HEK293 (cell line): ENCODE data around the gene THRAP3.

ENCODE experiments used
- BCL6B ChIP-seq: fragments of 450-650 bp; formaldehyde crosslinking; IDR thresholded peaks from 2 replicates; pipeline ENCODE4 v1.5.1; 2017; ENCODE audit warnings: missing biosample characterization, missing genetic modification characterization
- EGR2 ChIP-seq: fragments of 450-650 bp; formaldehyde crosslinking; IDR thresholded peaks from 2 replicates; pipeline ENCODE4 v1.5.1; 2016; ENCODE audit warnings: low read depth, missing biosample characterization, missing genetic modification characterization
- ELK4 ChIP-seq: IDR thresholded peaks from 2 replicates; pipeline ENCODE4 v1.6.1; 2011; ENCODE audit warnings: mild to moderate bottlenecking, low read depth, low read length, borderline replicate concordance
- GLI2 ChIP-seq: fragments of 450-650 bp; formaldehyde crosslinking; IDR thresholded peaks from 2 replicates; pipeline ENCODE4; 2017; ENCODE audit warnings: missing biosample characterization, missing genetic modification characterization, low read depth, borderline replicate concordance
- GLIS1 ChIP-seq: fragments of 450-650 bp; formaldehyde crosslinking; IDR thresholded peaks from 2 replicates; pipeline ENCODE4 v1.5.1; 2016; ENCODE audit warnings: missing biosample characterization, missing genetic modification characterization
- HOXC10 ChIP-seq: sonication (generic); formaldehyde crosslinking; IDR thresholded peaks from 2 replicates; pipeline ENCODE4 v1.8.1; 2023; ENCODE audit warnings: mild to moderate bottlenecking, missing genetic modification reagents
- MZF1 ChIP-seq: fragments of 450-650 bp; formaldehyde crosslinking; IDR thresholded peaks from 2 replicates; pipeline ENCODE4 v1.5.1; 2017; ENCODE audit warnings: missing biosample characterization, missing genetic modification characterization, borderline replicate concordance
- SCRT1 ChIP-seq: fragments of 450-650 bp; formaldehyde crosslinking; IDR thresholded peaks from 2 replicates; pipeline ENCODE4 v1.5.1; 2016; ENCODE audit warnings: missing biosample characterization, missing genetic modification characterization, borderline replicate concordance
- SP2 ChIP-seq: fragments of 450-650 bp; formaldehyde crosslinking; IDR thresholded peaks from 2 replicates; pipeline ENCODE4 v1.5.1; 2016; ENCODE audit warnings: missing biosample characterization, missing genetic modification characterization
- SP3 ChIP-seq: fragments of 450-650 bp; formaldehyde crosslinking; IDR thresholded peaks from 2 replicates; pipeline ENCODE4 v1.5.1; 2016; ENCODE audit warnings: missing biosample characterization, missing genetic modification characterization
- ZBTB1 ChIP-seq: fragments of 450-650 bp; formaldehyde crosslinking; IDR thresholded peaks from 2 replicates; pipeline ENCODE4 v1.5.1; 2016; ENCODE audit warnings: missing biosample characterization, missing genetic modification characterization
- ZBTB6 ChIP-seq: fragments of 450-650 bp; formaldehyde crosslinking; IDR thresholded peaks from 2 replicates; pipeline ENCODE4 v1.5.1; 2017; ENCODE audit warnings: missing biosample characterization, missing genetic modification characterization
- ZBTB7A ChIP-seq: fragments of 450-650 bp; formaldehyde crosslinking; IDR thresholded peaks from 2 replicates; pipeline ENCODE4 v1.5.1; 2016; ENCODE audit warnings: low read depth, missing biosample characterization, missing genetic modification characterization
- ZBTB8A ChIP-seq: fragments of 450-650 bp; formaldehyde crosslinking; IDR thresholded peaks from 2 replicates; pipeline ENCODE4 v1.5.1; 2016; ENCODE audit warnings: missing biosample characterization, missing genetic modification characterization
- ZEB2 ChIP-seq: fragments of 450-650 bp; formaldehyde crosslinking; IDR thresholded peaks from 2 replicates; pipeline ENCODE4 v1.5.1; 2016; ENCODE audit warnings: missing biosample characterization, missing genetic modification characterization
- ZFP37 ChIP-seq: fragments of 450-650 bp; formaldehyde crosslinking; IDR thresholded peaks from 2 replicates; pipeline ENCODE4 v1.5.1; 2016; ENCODE audit warnings: missing biosample characterization, missing genetic modification characterization
- ZNF146 ChIP-seq: fragments of 450-650 bp; formaldehyde crosslinking; IDR thresholded peaks from 2 replicates; pipeline ENCODE4 v1.5.1; 2016; ENCODE audit warnings: missing biosample characterization, missing genetic modification characterization
- ZNF155 ChIP-seq: fragments of 450-650 bp; formaldehyde crosslinking; IDR thresholded peaks from 2 replicates; pipeline ENCODE4 v1.5.1; 2016; ENCODE audit warnings: missing biosample characterization, missing genetic modification characterization
- ZNF354C ChIP-seq: fragments of 450-650 bp; formaldehyde crosslinking; IDR thresholded peaks from 2 replicates; pipeline ENCODE4 v1.5.1; 2016; ENCODE audit warnings: missing biosample characterization, missing genetic modification characterization, low read depth, borderline replicate concordance
- ZNF423 ChIP-seq: fragments of 450-650 bp; formaldehyde crosslinking; IDR thresholded peaks from 2 replicates; pipeline ENCODE4 v1.5.1; 2016; ENCODE audit warnings: missing biosample characterization, missing genetic modification characterization
- ZNF426 ChIP-seq: fragments of 450-650 bp; formaldehyde crosslinking; IDR thresholded peaks from 2 replicates; pipeline ENCODE4 v1.5.1; 2017; ENCODE audit warnings: missing biosample characterization, missing genetic modification characterization, mild to moderate bottlenecking, inconsistent platforms, moderate library complexity
- ZNF558 ChIP-seq: fragments of 450-650 bp; formaldehyde crosslinking; IDR thresholded peaks from 2 replicates; pipeline ENCODE4 v1.5.1; 2016; ENCODE audit warnings: missing biosample characterization, missing genetic modification characterization
- ZNF571 ChIP-seq: fragments of 450-650 bp; formaldehyde crosslinking; IDR thresholded peaks from 2 replicates; pipeline ENCODE4 v1.5.0; 2017; ENCODE audit warnings: missing biosample characterization, missing genetic modification characterization
- ZNF626 ChIP-seq: fragments of 450-650 bp; sonication (Bioruptor Pico); formaldehyde crosslinking; IDR thresholded peaks from 2 replicates; pipeline ENCODE4 v1.5.1; 2018; ENCODE audit warnings: missing biosample characterization, missing genetic modification characterization, inconsistent platforms
- ZNF658 ChIP-seq: fragments of 450-650 bp; formaldehyde crosslinking; IDR thresholded peaks from 2 replicates; pipeline ENCODE4; 2016; ENCODE audit warnings: missing biosample characterization, missing genetic modification characterization
- ZNF664 ChIP-seq: fragments of 450-650 bp; formaldehyde crosslinking; IDR thresholded peaks from 2 replicates; pipeline ENCODE4 v1.5.1; 2016; ENCODE audit warnings: missing biosample characterization, missing genetic modification characterization
- ZNF670 ChIP-seq: fragments of 450-650 bp; formaldehyde crosslinking; IDR thresholded peaks from 2 replicates; pipeline ENCODE4 v1.5.1; 2016; ENCODE audit warnings: missing biosample characterization, missing genetic modification characterization, low read depth
- ZNF776 ChIP-seq: fragments of 450-650 bp; formaldehyde crosslinking; IDR thresholded peaks from 2 replicates; pipeline ENCODE4 v1.5.0; 2017; ENCODE audit warnings: missing biosample characterization, missing genetic modification characterization, borderline replicate concordance
- ZNF777 ChIP-seq: fragments of 450-650 bp; formaldehyde crosslinking; IDR thresholded peaks from 2 replicates; pipeline ENCODE4 v1.5.1; 2017; ENCODE audit warnings: missing biosample characterization, missing genetic modification characterization, borderline replicate concordance
- ZNF791 ChIP-seq: fragments of 450-650 bp; formaldehyde crosslinking; IDR thresholded peaks from 2 replicates; pipeline ENCODE4 v1.5.1; 2016; ENCODE audit warnings: missing biosample characterization, missing genetic modification characterization
- ZNF792 ChIP-seq: fragments of 450-650 bp; formaldehyde crosslinking; IDR thresholded peaks from 2 replicates; pipeline ENCODE4 v1.5.1; 2016; ENCODE audit warnings: missing biosample characterization, missing genetic modification characterization
- TF ChIP-seq, protein P1 (sequence below): fragments of 450-650 bp; formaldehyde crosslinking; IDR thresholded peaks from 2 replicates; pipeline ENCODE4 v1.5.1; 2016; ENCODE audit warnings: missing biosample characterization, missing genetic modification characterization
- TF ChIP-seq, protein P2 (sequence below): sonication (generic); formaldehyde crosslinking; IDR thresholded peaks from 2 replicates; pipeline ENCODE4 v1.8.1; 2022; ENCODE audit warnings: mild to moderate bottlenecking, moderate library complexity, missing genetic modification reagents
- TF ChIP-seq, protein P3 (sequence below): fragments of 450-650 bp; formaldehyde crosslinking; IDR thresholded peaks from 2 replicates; pipeline ENCODE4 v1.5.1; 2016; ENCODE audit warnings: missing biosample characterization, missing genetic modification characterization

The THRAP3 gene

DNA sequence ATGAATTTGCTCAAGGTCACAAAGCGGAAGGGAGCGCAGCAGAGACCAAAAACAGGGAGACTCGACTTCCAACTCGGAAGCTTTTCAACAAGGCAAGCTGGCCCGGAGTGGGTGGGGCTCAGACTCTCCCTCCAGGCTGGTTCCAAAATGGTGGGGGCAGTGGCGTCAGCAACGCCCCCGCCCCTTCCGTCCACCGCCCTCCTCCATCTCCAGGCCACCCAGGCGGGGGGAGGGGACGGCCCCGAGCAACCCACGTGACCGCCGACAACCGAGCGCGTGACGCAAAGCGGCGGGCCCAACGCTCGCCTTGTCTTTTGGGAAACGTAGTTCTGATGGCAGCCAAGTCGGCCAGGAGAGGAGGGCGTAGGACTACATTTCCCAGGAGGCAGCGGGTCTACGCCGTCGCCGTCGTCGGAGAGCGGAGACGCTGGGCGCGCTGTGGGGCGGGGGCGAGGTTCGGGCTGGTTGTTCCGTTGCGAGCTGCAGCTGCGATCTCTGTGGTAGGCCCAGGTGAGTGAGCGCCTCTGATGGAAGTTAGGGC, at the start of gene THRAP3 (continued):
- no peak for TF ChIP-seq MZF1 (tag by site-specific recombination)
- TF ChIP-seq ZBTB1 (tag by site-specific recombination), result no peak
- TF ChIP-seq ZNF670 (tag by site-specific recombination), result no peak
- TF ChIP-seq ZBTB6 (tag by site-specific recombination), result 0 out of 2 replicates have a peak, but pooled peaks have one; percentile 18
- TF ChIP-seq ZNF155 (tag by site-specific recombination), result no peak
- TF ChIP-seq, protein P1, sequence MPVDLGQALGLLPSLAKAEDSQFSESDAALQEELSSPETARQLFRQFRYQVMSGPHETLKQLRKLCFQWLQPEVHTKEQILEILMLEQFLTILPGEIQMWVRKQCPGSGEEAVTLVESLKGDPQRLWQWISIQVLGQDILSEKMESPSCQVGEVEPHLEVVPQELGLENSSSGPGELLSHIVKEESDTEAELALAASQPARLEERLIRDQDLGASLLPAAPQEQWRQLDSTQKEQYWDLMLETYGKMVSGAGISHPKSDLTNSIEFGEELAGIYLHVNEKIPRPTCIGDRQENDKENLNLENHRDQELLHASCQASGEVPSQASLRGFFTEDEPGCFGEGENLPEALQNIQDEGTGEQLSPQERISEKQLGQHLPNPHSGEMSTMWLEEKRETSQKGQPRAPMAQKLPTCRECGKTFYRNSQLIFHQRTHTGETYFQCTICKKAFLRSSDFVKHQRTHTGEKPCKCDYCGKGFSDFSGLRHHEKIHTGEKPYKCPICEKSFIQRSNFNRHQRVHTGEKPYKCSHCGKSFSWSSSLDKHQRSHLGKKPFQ (tag by site-specific recombination), result no peak
- TF ChIP-seq ZNF571 (tag by site-specific recombination), result no peak
- no peak for TF ChIP-seq ELK4
- TF ChIP-seq ZNF558, result peak; percentile 55; the same call in 1 of the 2 replicates
- peak; percentile 84 for TF ChIP-seq GLIS1 (tag by site-specific recombination)
- TF ChIP-seq ZFP37 (tag by site-specific recombination), result no peak
- no peak for TF ChIP-seq ZNF423 (tag by site-specific recombination)
- TF ChIP-seq ZNF777 (tag by site-specific recombination), result no peak
- TF ChIP-seq, protein P2, sequence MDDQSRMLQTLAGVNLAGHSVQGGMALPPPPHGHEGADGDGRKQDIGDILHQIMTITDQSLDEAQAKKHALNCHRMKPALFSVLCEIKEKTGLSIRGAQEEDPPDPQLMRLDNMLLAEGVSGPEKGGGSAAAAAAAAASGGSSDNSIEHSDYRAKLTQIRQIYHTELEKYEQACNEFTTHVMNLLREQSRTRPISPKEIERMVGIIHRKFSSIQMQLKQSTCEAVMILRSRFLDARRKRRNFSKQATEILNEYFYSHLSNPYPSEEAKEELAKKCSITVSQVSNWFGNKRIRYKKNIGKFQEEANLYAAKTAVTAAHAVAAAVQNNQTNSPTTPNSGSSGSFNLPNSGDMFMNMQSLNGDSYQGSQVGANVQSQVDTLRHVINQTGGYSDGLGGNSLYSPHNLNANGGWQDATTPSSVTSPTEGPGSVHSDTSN (CRISPR knock-in tag), result no peak; the same call in 1 of the 2 replicates
- no peak for TF ChIP-seq HOXC10 (CRISPR knock-in tag)
- no peak for TF ChIP-seq ZNF146 (tag by site-specific recombination)
- peak; percentile 74; the same call in 1 of the 2 replicates for TF ChIP-seq ZBTB8A
- no peak for TF ChIP-seq BCL6B (tag by site-specific recombination)
- TF ChIP-seq ZNF664 (tag by site-specific recombination), result no peak
- no peak for TF ChIP-seq ZNF776 (tag by site-specific recombination)
- TF ChIP-seq ZNF626 (tag by site-specific recombination), result no peak
- TF ChIP-seq ZNF791 (tag by site-specific recombination), result no peak
- TF ChIP-seq ZNF792 (tag by site-specific recombination), result no peak
- TF ChIP-seq, protein P3, sequence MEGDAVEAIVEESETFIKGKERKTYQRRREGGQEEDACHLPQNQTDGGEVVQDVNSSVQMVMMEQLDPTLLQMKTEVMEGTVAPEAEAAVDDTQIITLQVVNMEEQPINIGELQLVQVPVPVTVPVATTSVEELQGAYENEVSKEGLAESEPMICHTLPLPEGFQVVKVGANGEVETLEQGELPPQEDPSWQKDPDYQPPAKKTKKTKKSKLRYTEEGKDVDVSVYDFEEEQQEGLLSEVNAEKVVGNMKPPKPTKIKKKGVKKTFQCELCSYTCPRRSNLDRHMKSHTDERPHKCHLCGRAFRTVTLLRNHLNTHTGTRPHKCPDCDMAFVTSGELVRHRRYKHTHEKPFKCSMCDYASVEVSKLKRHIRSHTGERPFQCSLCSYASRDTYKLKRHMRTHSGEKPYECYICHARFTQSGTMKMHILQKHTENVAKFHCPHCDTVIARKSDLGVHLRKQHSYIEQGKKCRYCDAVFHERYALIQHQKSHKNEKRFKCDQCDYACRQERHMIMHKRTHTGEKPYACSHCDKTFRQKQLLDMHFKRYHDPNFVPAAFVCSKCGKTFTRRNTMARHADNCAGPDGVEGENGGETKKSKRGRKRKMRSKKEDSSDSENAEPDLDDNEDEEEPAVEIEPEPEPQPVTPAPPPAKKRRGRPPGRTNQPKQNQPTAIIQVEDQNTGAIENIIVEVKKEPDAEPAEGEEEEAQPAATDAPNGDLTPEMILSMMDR (tag by site-specific recombination), result no peak
- TF ChIP-seq GLI2 (tag by site-specific recombination), result no peak
- no peak for TF ChIP-seq SCRT1 (tag by site-specific recombination)
- no peak; the same call in 1 of the 2 replicates for TF ChIP-seq ZBTB7A (tag by site-specific recombination)
- TF ChIP-seq ZNF426 (tag by site-specific recombination), result no peak
- TF ChIP-seq EGR2 (tag by site-specific recombination), result peak; percentile 94
- peak; percentile 98 for TF ChIP-seq ZEB2 (tag by site-specific recombination)
- TF ChIP-seq ZNF658, result no peak
- peak; percentile 98 for TF ChIP-seq SP3 (tag by site-specific recombination)
- no peak for TF ChIP-seq ZNF354C (tag by site-specific recombination)
- peak; percentile 97 for TF ChIP-seq SP2 (tag by site-specific recombination)
